Stimulated activated CD8-positive, alpha-beta memory T cell treated with anti-CD3 and anti-CD28 coated beads, Interleukin-15, amount 100 ng/mL, for 1 hour (primary cell): ENCODE data around the gene PLEKHJ1.
"Not testable (repeated sequence)": the region's sequence is repeated elsewhere in the genome, so short reads cannot be mapped to it uniquely, and the experiment has no call there.

Experiments used
- DNase-seq: peaks from one replicate; pipeline ENCODE4 v3.0.0-alpha.2; 2020; ENCODE audit warnings: low read depth

Gene PLEKHJ1

GRCh38 chr19:2219726-2220125, 16.4 kb downstream of the PLEKHJ1 start:
- DNase-seq = no peak

- DNase-seq = no peak
Measured at GRCh38 chr19:2217591-2217990, 18.5 kb downstream of the PLEKHJ1 start.

GRCh38 chr19:2216361-2217225, 19.5 kb downstream of the PLEKHJ1 start:
- DNase-seq = no peak

- no peak for DNase-seq
Measured at GRCh38 chr19:2215281-2215751, 20.8 kb downstream of the PLEKHJ1 start.

- DNase-seq = no peak
Measured at GRCh38 chr19:2214251-2214650, 21.9 kb downstream of the PLEKHJ1 start.

- no peak for DNase-seq
Measured at GRCh38 chr19:2213799-2214198, 22.3 kb downstream of the PLEKHJ1 start.

- DNase-seq = no peak
Measured at GRCh38 chr19:2212861-2213711, 23.0 kb downstream of the PLEKHJ1 start.

- no peak for DNase-seq
Measured at GRCh38 chr19:2210987-2211740, 25.0 kb downstream of the PLEKHJ1 start.

GRCh38 chr19:2210206-2210605, 25.9 kb downstream of the PLEKHJ1 start:
- no peak for DNase-seq

- no peak for DNase-seq
Measured at GRCh38 chr19:2209408-2209807, 26.7 kb downstream of the PLEKHJ1 start.

- DNase-seq = no peak
Measured at GRCh38 chr19:2208975-2209374, 27.2 kb downstream of the PLEKHJ1 start.

- DNase-seq = no peak
Measured at GRCh38 chr19:2207991-2208860, 27.9 kb downstream of the PLEKHJ1 start.

GRCh38 chr19:2207008-2207407, 29.1 kb downstream of the PLEKHJ1 start:
- no peak for DNase-seq

GRCh38 chr19:2202366-2202765, 33.8 kb downstream of the PLEKHJ1 start:
- DNase-seq = no peak

- DNase-seq = no peak
Measured at GRCh38 chr19:2201473-2202148, 34.5 kb downstream of the PLEKHJ1 start.

- not testable (repeated sequence) for DNase-seq
Measured at GRCh38 chr19:2200624-2201294, 35.4 kb downstream of the PLEKHJ1 start.

- DNase-seq = no peak
Measured at GRCh38 chr19:2199861-2200623, 36.1 kb downstream of the PLEKHJ1 start.

- DNase-seq = no peak
Measured at GRCh38 chr19:2199215-2199614, 36.9 kb downstream of the PLEKHJ1 start.

GRCh38 chr19:2198317-2198716, 37.8 kb downstream of the PLEKHJ1 start:
- no peak for DNase-seq
